Measurements from ENCODE around the gene PPP1R12A.

PPP1R12A gene

DNA sequence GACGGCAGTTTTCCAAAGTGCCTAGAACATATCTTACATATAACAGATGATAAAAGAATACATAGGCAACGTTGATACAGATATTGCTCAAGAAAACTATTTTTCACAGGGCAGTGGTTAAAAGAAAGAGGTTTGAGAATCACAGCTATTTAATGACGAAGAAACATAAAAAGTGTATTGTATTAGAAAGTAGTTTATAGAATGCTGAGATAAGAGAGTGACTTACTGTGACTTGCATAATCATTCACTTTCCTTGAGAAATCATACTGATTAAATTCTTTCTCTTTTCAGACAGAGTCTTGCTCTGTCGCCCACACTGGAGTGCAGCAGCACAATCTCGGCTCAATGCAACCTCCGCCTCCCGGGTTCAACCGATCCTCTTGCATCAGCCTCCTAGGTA, 57.7 kb downstream of the PPP1R12A start:
- TF ChIP-seq, protein P1, sequence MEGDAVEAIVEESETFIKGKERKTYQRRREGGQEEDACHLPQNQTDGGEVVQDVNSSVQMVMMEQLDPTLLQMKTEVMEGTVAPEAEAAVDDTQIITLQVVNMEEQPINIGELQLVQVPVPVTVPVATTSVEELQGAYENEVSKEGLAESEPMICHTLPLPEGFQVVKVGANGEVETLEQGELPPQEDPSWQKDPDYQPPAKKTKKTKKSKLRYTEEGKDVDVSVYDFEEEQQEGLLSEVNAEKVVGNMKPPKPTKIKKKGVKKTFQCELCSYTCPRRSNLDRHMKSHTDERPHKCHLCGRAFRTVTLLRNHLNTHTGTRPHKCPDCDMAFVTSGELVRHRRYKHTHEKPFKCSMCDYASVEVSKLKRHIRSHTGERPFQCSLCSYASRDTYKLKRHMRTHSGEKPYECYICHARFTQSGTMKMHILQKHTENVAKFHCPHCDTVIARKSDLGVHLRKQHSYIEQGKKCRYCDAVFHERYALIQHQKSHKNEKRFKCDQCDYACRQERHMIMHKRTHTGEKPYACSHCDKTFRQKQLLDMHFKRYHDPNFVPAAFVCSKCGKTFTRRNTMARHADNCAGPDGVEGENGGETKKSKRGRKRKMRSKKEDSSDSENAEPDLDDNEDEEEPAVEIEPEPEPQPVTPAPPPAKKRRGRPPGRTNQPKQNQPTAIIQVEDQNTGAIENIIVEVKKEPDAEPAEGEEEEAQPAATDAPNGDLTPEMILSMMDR (IDR thresholded peaks at IDR 0.05; ENCODE audit: extremely low read depth, missing control alignments): no peak
- DNase-seq (ENCODE audit: low spot score): no peak

DNA sequence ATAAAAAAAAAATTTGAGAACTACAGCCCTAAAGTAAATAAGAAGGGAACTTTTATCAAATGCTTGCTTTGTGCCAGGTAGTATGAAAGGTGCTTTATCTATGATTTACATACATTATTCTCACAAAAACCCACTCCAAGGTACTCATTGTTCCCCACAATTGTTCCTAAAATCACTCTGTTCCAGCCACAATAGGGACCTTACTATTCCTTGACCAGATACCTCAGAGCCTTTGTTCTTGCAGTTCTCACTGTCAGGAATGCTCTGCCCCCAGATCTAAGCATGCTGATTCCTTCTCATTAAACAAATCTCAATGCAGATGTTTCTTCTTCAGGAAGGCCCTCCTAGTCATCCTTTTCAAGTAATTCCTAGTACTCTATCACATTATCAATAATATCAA, 60.2 kb downstream of the PPP1R12A start:
- TF ChIP-seq, protein P1 (IDR thresholded peaks at IDR 0.05; ENCODE audit: extremely low read depth, missing control alignments): no peak
- no peak for DNase-seq (ENCODE audit: low spot score)

DNA sequence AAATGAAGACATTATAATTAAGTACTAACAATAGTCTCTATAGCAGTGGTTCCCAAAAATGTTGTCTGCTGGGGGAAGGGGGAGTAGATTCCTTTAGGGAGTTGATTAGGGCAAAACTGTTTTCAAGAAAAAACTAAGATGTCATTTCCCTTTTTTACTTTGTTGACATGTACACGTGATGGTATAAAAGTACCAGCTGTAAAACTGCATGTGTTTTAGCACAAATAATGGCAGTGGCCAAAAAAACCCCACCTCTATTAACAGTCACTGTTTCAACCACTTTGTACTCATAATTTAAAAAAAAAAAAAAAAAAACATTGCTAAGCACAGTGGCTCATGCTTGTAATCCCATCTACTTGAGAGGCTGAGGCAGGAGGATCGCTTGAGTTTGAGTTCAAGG, 61.7 kb downstream of the PPP1R12A start:
- TF ChIP-seq, protein P1 (IDR thresholded peaks at IDR 0.05; ENCODE audit: extremely low read depth, missing control alignments): no peak
- peak; percentile 7 for DNase-seq (ENCODE audit: low spot score)

DNA sequence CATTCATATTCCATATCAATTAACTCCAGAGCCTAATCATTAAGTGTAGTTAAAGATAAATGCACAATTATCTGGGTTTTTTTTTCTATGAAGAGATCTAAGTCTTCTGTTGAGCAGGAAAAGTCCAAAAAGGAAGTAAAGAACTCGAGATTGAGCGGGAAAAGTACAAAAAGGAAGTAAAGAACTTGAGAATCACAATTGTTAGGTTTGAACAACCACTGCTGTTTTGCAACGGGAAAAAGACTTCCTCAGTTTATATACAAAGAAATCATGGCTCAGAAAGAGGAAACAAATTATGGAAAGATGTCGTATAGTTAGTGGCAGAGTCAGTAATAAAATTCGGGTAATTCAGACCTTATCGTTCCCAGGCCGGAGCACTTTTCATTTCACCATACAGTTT, 63.3 kb downstream of the PPP1R12A start:
- no peak for DNase-seq (ENCODE audit: low spot score)
- TF ChIP-seq, protein P1 (IDR thresholded peaks at IDR 0.05; ENCODE audit: extremely low read depth, missing control alignments): no peak

DNA sequence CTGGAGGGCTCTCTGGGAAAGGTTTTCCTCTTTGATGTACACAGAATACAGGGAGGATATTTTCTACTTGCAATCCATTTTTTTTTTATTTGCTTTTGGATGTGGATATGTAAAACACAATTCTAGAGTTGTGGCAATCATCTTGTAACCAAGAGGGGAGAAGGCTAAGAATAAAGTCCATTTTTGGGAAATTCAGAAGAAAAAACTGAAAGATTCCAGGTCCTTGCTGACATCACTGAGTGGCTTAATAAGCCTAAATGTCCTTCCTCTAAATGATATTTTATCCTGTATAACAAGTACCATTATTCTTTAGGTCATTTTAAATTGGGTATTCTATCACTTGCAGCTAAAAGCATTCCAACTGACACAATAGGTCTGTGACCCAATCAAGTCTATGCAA, 64.0 kb downstream of the PPP1R12A start:
- TF ChIP-seq, protein P1 (IDR thresholded peaks at IDR 0.05; ENCODE audit: extremely low read depth, missing control alignments): no peak
- DNase-seq (ENCODE audit: low spot score): no peak

DNA sequence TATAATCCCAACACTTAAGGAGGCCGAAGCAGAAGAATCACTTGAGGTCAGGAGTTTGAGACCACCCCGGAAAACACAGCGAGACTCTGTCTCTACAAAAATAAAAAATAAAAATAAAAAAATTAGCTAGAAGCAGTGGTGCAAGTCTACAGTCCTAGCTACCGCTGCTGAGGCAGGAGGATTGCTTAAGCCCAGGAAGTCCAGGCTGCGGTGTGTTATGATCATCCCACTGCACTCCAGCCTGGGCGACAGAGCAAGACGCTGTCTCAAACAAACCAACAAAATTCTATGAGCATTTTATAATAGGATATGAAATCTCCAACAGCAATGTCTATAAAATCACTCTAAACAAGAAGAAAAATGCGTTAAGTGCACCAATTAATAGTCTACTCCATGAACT, 75.3 kb downstream of the PPP1R12A start:
- no peak for DNase-seq (ENCODE audit: low spot score)
- TF ChIP-seq, protein P1 (IDR thresholded peaks at IDR 0.05; ENCODE audit: extremely low read depth, missing control alignments): no peak

DNA sequence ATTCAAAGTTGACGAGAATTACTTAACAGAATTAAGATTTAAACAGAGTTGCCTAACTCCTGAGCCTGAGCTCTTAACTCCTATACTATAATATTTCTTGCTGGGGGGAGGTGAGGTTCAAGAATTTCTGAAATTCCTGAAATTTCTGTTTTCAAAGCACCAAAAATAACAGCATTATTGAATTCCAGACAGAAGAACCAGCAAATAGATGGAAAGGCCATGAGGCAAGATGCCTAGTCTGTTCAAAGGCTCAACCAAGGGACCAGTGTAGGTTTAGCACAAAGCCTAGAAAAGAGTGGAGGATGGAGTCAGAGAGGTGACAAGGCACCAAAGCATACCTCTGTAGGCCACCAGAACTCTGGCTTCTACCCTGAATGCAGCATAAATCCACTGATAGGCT, 76.4 kb downstream of the PPP1R12A start:
- TF ChIP-seq, protein P1 (IDR thresholded peaks at IDR 0.05; ENCODE audit: extremely low read depth, missing control alignments): no peak
- no peak for DNase-seq (ENCODE audit: low spot score)

All from GM20000 (cell line).